OCI-LY3 (cell line): ENCODE data around the gene HNRNPF.

Experiments used
- EZH2phosphoT487 ChIP-seq: fragments of 200-600 bp; shearing (Covaris generic); IDR thresholded peaks from 2 replicates; pipeline ENCODE4 v1.6.1; 2018; ENCODE audit warnings: antibody characterized with exemption, mixed run types, low read depth
- TF ChIP-seq, protein P1 (sequence below): fragments of 200-600, 300-600 bp; sonication (generic); IDR thresholded peaks from 2 replicates; pipeline ENCODE4 v1.5.1; 2014; ENCODE audit warnings: antibody characterized with exemption, low read length, low read depth

DNA sequence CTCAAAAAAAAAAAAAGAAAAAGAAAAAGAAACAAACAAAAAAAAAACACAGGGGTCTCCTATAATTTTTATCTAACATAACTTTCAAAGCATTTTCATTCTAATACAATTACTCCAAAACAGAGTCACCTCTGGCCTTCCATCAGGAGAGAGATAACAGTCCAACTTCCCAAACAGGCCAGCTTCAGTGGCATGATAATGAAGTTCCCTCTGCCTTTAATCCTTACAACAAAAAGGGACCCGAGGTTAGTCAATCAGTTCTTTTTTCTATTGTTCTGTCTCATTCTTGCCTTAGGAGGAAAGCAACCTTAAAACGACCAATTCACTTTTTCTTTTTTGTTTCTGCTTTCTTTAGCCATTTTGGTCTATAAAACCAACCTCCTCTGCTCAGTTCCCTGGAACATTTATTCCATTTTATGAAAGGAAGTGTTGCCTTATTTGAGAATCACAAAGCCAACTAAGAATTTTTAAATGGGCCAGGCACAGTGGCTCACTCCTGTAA, 54.1 kb downstream of the HNRNPF start:
- TF ChIP-seq, protein P1, sequence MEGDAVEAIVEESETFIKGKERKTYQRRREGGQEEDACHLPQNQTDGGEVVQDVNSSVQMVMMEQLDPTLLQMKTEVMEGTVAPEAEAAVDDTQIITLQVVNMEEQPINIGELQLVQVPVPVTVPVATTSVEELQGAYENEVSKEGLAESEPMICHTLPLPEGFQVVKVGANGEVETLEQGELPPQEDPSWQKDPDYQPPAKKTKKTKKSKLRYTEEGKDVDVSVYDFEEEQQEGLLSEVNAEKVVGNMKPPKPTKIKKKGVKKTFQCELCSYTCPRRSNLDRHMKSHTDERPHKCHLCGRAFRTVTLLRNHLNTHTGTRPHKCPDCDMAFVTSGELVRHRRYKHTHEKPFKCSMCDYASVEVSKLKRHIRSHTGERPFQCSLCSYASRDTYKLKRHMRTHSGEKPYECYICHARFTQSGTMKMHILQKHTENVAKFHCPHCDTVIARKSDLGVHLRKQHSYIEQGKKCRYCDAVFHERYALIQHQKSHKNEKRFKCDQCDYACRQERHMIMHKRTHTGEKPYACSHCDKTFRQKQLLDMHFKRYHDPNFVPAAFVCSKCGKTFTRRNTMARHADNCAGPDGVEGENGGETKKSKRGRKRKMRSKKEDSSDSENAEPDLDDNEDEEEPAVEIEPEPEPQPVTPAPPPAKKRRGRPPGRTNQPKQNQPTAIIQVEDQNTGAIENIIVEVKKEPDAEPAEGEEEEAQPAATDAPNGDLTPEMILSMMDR = no peak
- TF ChIP-seq EZH2phosphoT487 = no peak
